Measurements from ENCODE around the gene HOXA1.

Gene HOXA1

DNA sequence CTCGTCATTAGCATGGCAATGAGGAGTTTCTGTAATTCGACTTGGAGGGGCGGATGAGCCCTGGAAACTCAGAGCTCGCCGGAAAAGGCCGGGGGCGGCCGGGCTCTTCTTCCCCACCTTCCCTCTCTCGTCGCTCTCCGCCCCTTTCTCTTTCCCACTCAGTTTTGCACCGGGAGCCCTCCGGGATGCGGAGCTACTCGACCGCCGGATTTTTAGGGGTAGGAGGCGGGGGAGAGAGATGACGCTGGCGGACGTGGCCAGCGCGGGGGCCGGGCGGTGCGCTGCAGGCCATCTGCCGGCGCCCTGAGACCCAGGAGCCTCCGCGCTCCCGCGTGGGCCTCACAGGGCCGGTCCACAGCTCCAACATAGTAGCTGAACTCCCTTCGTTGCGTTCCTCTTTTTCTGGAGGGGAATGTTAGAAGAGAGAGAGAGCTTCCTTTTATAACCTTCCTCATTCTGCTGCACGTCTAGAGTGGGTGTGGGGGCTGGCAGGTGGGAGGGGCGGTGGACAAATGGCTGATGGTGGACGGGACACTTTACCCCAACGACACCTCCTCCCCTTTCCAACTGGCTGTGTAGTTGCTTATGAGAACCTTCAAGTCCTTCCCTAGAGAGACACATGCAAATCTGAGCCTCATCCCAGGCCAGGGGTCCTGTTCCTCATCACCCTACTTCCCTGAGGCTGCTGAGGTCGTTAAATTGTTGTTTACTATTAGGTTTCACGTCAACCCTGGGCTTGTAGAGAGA, 1.1 kb upstream of the HOXA1 start:
- Histone ChIP-seq H3K27me3 (ENCODE audit: control insufficient read depth, insufficient read depth, low read length) (no peaks in the 10 kb centered on the region), H3K9me3 (ENCODE audit: control insufficient read depth, low read length) (no peaks in the 10 kb centered on the region), H3K9ac (ENCODE audit: low read length) (peak overlapping the region; percentile 86), H3K4me3 (ENCODE audit: low read length) (peak overlapping the region; percentile 74), H3K36me3 (ENCODE audit: control insufficient read depth, insufficient read depth, low read length) (no peaks in the 10 kb centered on the region), H3K4me1 (ENCODE audit: control insufficient read depth, insufficient read depth, low read length) (peaks cover 28% of the 10 kb centered on the region)

DNA sequence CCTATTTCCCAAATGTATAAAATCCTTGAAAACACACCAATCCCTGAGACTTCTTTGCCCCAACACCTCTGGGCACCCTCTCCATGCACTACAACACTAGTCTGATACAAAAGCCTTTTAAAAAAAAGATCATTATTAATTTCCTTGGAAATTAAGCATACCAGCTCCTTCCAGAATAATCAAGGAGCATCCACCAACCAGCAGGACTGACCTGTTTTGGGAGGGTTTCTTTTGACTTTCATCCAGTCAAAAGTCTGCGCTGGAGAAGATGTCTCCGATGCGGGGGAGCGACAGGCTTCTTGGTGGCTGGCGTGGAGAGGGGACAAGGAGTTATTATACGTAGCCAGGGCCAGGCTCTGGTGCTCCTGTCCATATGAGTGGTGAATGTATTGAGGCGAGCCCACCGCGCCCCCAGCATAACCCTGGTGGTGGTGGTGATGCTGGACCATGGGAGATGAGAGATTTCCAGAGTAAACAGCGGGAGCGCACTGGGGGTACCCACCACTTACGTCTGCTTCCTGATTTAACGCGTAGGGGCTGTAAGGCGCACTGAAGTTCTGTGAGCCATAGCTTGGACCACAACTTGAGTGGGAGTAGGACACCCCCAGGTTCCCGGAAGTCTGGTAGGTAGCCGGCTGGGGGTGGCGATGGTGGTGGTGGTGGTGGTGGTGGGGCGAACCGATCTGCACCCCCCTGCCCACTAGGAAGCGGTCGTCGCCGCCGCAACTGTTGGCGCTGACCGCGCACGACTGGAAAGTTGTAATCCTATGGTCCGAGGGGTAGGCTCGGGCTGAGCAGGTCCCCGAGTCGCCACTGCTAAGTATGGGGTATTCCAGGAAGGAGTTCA, 527 bp downstream of the HOXA1 start:
- Histone ChIP-seq H3K9ac (ENCODE audit: low read length) (peak overlapping the region; percentile 73), H3K9me3 (ENCODE audit: control insufficient read depth, low read length) (no peaks in the 10 kb centered on the region), H3K4me1 (ENCODE audit: control insufficient read depth, insufficient read depth, low read length) (peaks cover 19% of the 10 kb centered on the region), H3K4me3 (ENCODE audit: low read length) (peak overlapping the region; percentile 74), H3K27me3 (ENCODE audit: control insufficient read depth, insufficient read depth, low read length) (no peaks in the 10 kb centered on the region), H3K36me3 (ENCODE audit: control insufficient read depth, insufficient read depth, low read length) (no peaks in the 10 kb centered on the region)

DNA sequence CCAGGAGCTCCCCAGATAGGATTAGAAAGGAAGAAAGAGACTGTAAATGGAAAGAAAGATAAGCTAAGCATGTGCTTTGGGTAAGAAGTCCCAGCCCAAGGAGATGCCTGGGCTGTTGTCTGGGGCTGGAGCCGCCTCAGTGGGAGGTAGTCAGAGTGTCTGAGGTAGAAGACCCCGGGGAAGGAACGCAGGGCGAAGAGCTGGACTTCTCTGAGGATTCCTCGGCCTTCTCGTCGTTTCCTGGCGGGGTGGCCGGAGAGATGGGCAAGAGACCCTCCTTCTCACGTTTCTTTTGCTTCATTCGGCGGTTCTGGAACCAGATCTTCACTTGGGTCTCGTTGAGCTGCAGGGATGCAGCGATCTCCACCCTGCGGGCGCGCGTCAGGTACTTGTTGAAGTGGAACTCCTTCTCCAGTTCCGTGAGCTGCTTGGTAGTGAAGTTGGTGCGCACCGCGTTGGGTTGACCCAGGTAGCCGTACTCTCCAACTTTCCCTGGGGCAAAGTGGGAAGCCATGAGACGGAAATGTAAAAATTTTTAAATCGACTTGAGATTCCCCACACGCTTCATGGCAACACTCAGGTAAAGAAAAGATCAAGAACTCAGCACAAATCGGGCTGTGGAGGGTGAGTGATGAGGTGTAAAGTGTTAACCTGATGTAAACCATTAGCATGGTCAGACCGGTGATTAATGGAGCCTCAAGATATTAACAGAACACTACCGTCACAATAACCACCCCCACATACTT, 1.3 kb downstream of the HOXA1 start:
- H3K9ac ChIP-seq (ENCODE audit: low read length): peak overlapping the region; percentile 73
- no peak overlapping the region for H3K4me3 ChIP-seq (ENCODE audit: low read length)
- H3K27me3 ChIP-seq (ENCODE audit: control insufficient read depth, insufficient read depth, low read length): no peaks in the 10 kb centered on the region
- no peaks in the 10 kb centered on the region for H3K9me3 ChIP-seq (ENCODE audit: control insufficient read depth, low read length)
- H3K4me1 ChIP-seq (ENCODE audit: control insufficient read depth, insufficient read depth, low read length): peaks cover 11% of the 10 kb centered on the region
- H3K36me3 ChIP-seq (ENCODE audit: control insufficient read depth, insufficient read depth, low read length): no peaks in the 10 kb centered on the region

DNA sequence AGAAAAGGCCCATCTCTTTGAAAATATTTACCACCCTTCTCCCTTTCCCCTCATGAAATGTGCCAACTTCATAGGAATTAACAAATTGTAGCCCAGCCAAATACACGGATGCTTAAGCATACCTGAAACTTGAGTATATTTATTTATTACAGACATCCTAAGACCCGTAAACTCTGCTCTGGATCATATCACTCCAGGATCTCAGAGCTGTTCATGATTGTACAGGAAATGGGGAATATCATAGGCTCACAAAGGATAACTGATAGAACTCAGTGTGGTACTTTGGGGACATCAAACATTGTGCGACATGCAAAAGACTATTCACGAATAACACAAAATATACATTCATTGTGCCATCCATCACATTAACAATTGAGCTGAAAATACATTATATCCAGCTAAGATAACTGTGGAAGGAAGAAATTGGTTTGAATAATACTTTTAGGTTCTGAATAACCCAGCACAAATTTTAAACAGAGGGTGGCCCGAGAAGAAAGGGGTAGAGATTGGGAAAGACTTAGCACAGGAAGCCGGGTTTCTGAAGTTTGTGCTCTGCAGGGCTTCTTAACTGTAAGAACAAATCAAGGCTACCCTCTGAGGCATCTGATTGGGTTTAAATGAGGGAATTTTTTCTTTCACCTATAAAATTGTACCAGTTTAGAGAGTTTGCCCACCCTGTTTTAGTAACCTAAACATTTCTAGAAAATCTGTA, 2.5 kb downstream of the HOXA1 start:
- Histone ChIP-seq H3K27me3 (ENCODE audit: control insufficient read depth, insufficient read depth, low read length) (peaks cover 2% of the 10 kb centered on the region), H3K9ac (ENCODE audit: low read length) (no peak overlapping the region)

DNA sequence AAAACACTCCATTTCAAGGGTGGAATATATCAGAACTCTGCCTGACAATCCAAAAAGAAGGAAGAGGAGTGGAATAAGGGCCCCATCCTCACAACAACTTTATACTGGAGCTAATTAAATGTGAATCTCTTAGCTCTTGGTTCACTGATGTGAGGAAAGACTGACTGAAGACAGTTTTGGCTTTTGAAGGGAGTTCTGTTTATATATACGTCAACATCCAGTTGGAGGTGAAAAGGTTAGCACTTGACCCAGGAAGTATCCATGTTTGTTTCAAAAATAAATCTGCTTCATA, 3.0 kb downstream of the HOXA1 start:
- no peaks in the 10 kb centered on the region for H3K9me3 ChIP-seq (ENCODE audit: control insufficient read depth, low read length)
- peaks cover 8% of the 10 kb centered on the region for H3K27me3 ChIP-seq (ENCODE audit: control insufficient read depth, insufficient read depth, low read length)
- no peak overlapping the region for H3K9ac ChIP-seq (ENCODE audit: low read length)
- H3K4me3 ChIP-seq (ENCODE audit: low read length): no peak overlapping the region
- H3K4me1 ChIP-seq (ENCODE audit: control insufficient read depth, insufficient read depth, low read length): peaks cover under 1% of the 10 kb centered on the region
- H3K36me3 ChIP-seq (ENCODE audit: control insufficient read depth, insufficient read depth, low read length): no peaks in the 10 kb centered on the region

More for the DNA sequence above, 2.5 kb downstream of the HOXA1 start:
- H3K4me3 ChIP-seq (ENCODE audit: low read length): no peak overlapping the region
- H3K9me3 ChIP-seq (ENCODE audit: control insufficient read depth, low read length): no peaks in the 10 kb centered on the region
- H3K4me1 ChIP-seq (ENCODE audit: control insufficient read depth, insufficient read depth, low read length): peaks cover 7% of the 10 kb centered on the region
- no peaks in the 10 kb centered on the region for H3K36me3 ChIP-seq (ENCODE audit: control insufficient read depth, insufficient read depth, low read length)

DNA sequence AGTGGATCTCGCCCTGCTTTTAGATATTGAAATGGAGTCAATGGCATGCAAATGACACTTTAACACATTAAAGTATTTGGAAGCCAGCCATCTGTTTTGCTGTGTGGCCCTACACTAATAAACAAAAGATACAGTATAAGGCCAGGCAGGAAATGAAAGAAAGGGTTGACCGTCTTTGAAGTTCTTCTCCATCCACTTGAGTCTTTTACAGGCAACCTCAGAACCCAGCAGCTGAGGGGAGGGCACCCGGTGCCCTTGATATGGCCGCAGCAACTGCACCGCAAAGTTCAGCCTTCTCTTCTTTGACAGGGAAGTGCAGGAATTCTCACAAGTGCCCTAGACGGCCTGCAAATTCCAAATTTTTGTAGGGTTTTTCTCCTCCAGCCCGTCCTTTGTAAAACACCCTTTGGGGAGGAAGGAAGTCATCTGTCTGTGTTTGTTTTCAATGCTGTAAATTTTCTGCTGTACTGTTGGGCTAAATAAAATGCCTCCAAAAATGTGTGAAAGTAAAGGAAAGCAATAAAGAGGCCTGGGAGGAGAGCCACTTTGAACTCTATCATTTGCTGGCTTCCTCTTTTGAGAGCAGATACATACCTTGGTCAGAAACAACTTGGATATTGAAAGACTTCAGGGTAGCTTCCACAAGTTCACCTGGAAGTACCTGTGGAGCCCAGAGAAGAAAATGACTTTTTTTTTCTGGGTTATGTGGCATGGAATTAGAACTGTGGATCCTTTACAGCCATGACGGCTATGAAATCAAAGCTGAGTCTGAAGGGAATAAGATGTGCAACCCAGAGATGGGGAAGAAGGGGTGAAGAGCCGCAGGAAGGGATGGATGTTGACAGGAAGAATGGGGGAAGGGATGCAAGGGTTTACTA, 3.6 kb downstream of the HOXA1 start:
- H3K36me3 ChIP-seq (ENCODE audit: control insufficient read depth, insufficient read depth, low read length): no peaks in the 10 kb centered on the region
- no peak overlapping the region for H3K9ac ChIP-seq (ENCODE audit: low read length)
- H3K4me3 ChIP-seq (ENCODE audit: low read length): no peak overlapping the region
- peaks cover 14% of the 10 kb centered on the region for H3K27me3 ChIP-seq (ENCODE audit: control insufficient read depth, insufficient read depth, low read length)
- H3K9me3 ChIP-seq (ENCODE audit: control insufficient read depth, low read length): no peaks in the 10 kb centered on the region
- H3K4me1 ChIP-seq (ENCODE audit: control insufficient read depth, insufficient read depth, low read length): no peaks in the 10 kb centered on the region

DNA sequence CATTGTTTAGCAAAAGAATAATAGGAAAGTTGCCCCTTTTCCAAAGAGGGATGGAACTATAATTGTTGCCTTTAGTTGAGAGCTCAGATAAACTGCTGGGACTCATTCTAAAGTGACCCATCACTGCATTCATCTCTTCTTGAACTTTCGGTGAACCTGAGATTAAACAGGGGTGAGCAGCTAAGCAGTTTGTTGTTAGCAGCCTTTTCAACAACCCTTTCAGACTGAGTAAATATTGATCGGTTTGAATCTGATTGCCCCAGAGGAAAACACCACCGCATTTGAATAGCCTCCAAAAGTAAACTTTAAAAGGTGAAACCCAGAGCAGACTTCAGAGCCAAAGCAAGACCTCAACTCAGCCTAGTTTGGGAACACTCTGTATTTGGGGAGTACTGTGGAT, 4.7 kb downstream of the HOXA1 start:
- Histone ChIP-seq H3K4me1 (ENCODE audit: control insufficient read depth, insufficient read depth, low read length) (no peaks in the 10 kb centered on the region), H3K4me3 (ENCODE audit: low read length) (no peak overlapping the region), H3K9me3 (ENCODE audit: control insufficient read depth, low read length) (no peaks in the 10 kb centered on the region), H3K27me3 (ENCODE audit: control insufficient read depth, insufficient read depth, low read length) (peaks cover 14% of the 10 kb centered on the region), H3K36me3 (ENCODE audit: control insufficient read depth, insufficient read depth, low read length) (no peaks in the 10 kb centered on the region), H3K9ac (ENCODE audit: low read length) (no peak overlapping the region)

DNA sequence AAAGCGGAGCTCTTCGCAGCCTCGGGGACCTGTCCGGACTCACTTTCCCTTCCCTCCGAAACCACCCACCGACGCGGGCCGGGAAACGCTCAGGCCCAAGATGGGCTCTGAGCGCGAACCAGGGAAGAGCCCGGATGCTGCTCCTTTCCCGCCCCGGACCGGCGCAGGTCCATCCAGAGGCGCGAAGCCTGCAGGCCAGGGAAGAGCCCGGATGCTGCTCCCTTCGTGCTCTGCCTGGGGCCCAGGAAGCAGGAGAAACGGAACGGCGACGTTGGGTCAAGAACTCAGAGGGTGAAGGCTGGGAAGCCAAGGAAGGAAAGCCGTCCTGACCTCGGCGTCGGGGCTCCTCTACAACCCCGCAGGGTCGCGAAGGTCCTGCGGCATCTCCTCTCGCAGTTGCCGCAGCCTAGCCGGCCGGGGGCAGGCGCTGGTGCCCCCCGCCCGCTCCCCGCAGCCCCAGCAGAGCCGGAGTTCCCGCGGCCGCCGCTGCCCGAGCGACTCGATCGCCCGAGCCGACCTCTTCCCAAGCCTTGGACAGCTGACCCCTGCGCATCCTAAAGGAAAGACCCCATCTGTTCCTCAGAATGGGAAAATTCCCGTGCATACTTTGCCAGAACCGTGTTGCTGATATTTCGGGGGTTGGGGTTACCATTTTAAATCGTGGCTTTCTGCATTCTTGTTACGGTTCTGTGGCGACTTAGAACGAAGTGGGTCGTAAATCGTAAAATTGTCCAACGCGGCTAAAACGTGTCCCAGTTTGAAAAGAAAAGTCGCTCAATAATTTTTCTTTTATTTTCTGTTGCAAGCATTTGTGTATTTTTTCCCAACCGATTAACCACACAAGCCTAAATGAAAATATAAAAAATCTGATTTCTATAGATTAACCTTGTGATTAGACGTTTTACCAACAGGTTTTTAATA, 7.5 kb downstream of the HOXA1 start:
- Histone ChIP-seq H3K36me3 (ENCODE audit: control insufficient read depth, insufficient read depth, low read length) (no peaks in the 10 kb centered on the region), H3K9me3 (ENCODE audit: control insufficient read depth, low read length) (no peaks in the 10 kb centered on the region), H3K9ac (ENCODE audit: low read length) (no peak overlapping the region), H3K4me3 (ENCODE audit: low read length) (no peak overlapping the region), H3K4me1 (ENCODE audit: control insufficient read depth, insufficient read depth, low read length) (no peaks in the 10 kb centered on the region), H3K27me3 (ENCODE audit: control insufficient read depth, insufficient read depth, low read length) (peaks cover 14% of the 10 kb centered on the region)

DNA sequence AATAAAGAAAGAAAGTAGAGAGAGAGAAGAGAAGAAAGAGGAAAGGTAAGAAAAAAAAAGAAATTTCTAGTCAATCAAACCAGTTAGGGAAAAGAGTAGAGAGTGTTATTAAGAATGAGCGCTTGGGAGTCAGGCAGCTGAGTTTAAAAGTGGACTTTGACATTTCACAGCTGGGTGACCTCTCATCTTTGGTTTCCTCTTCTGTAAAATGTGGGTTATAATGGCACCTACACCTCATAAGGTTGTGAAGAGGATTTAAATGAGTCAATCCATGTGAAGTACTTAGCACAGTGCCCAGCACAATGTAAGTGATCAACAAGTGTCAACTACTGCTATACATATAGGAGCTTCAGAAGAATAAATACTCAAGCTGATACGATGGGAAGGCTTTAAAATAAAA, 12.2 kb downstream of the HOXA1 start:
- Histone ChIP-seq H3K4me1 (ENCODE audit: control insufficient read depth, insufficient read depth, low read length) (peaks cover 4% of the 10 kb centered on the region), H3K4me3 (ENCODE audit: low read length) (no peak overlapping the region), H3K27me3 (ENCODE audit: control insufficient read depth, insufficient read depth, low read length) (peaks cover 14% of the 10 kb centered on the region), H3K9me3 (ENCODE audit: control insufficient read depth, low read length) (no peaks in the 10 kb centered on the region), H3K36me3 (ENCODE audit: control insufficient read depth, insufficient read depth, low read length) (no peaks in the 10 kb centered on the region), H3K9ac (ENCODE audit: low read length) (no peak overlapping the region)

DNA sequence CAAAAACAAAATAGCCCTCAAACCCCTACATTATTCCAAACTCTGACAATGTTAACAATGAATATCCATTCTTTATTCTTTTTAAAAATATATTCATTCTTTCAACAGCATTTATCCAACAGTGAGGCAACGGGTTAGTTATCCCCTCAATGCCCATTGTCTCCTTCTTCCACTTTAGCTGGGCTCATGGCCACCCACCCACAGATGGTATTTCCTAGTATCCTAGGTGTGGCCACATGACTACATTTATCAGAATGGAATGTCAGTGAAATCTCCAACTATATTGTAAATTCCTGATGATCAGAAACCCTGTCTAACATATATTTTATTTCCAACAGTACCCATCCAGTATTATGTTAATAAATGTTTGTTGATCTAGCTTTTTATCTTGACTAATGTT, 13.6 kb downstream of the HOXA1 start:
- no peaks in the 10 kb centered on the region for H3K27me3 ChIP-seq (ENCODE audit: control insufficient read depth, insufficient read depth, low read length)
- no peaks in the 10 kb centered on the region for H3K9me3 ChIP-seq (ENCODE audit: control insufficient read depth, low read length)
- no peaks in the 10 kb centered on the region for H3K36me3 ChIP-seq (ENCODE audit: control insufficient read depth, insufficient read depth, low read length)
- peaks cover 5% of the 10 kb centered on the region for H3K4me1 ChIP-seq (ENCODE audit: control insufficient read depth, insufficient read depth, low read length)
- H3K9ac ChIP-seq (ENCODE audit: low read length): no peak overlapping the region
- no peak overlapping the region for H3K4me3 ChIP-seq (ENCODE audit: low read length)

Measured in mucosa of stomach (tissue), 1 donor.